GM18508 (cell line): ENCODE measurements around the gene CCDC183.

ENCODE experiments used
- ATAC-seq: cut with Tn5 transposase; IDR thresholded peaks from one replicate; pipeline ENCODE4 v1.9.1; 2021; ENCODE audit warnings: moderate number of reproducible peaks; ENCODE audit not compliant: insufficient read depth, unreplicated experiment

CCDC183 gene

GRCh38 chr9:136856541-136857141 is 60.5 kb downstream of the CCDC183 start:
- ATAC-seq: no peak

GRCh38 chr9:136857166-136857565 is 61.0 kb downstream of the CCDC183 start:
- ATAC-seq: no peak
